Fibroblast of pulmonary artery (primary cell): ENCODE measurements around the gene MUC20.

Experiments used
- DNase-seq: peaks from one replicate; pipeline ENCODE4 v3.0.0-alpha.2; 2010; ENCODE audit warnings: low read depth
- H3K4me3 ChIP-seq: replicated peaks from 2 replicates; pipeline ENCODE4 v1.5.1; 2011; ENCODE audit warnings: low read depth, mild to moderate bottlenecking, control low read depth, low read length, moderate library complexity
- TF ChIP-seq, protein P1 (sequence below): IDR thresholded peaks from 2 replicates; pipeline ENCODE4 v1.5.1; 2011; ENCODE audit warnings: mild to moderate bottlenecking, control low read depth, low read length, inconsistent platforms; ENCODE audit errors: missing control alignments

The MUC20 gene

DNA sequence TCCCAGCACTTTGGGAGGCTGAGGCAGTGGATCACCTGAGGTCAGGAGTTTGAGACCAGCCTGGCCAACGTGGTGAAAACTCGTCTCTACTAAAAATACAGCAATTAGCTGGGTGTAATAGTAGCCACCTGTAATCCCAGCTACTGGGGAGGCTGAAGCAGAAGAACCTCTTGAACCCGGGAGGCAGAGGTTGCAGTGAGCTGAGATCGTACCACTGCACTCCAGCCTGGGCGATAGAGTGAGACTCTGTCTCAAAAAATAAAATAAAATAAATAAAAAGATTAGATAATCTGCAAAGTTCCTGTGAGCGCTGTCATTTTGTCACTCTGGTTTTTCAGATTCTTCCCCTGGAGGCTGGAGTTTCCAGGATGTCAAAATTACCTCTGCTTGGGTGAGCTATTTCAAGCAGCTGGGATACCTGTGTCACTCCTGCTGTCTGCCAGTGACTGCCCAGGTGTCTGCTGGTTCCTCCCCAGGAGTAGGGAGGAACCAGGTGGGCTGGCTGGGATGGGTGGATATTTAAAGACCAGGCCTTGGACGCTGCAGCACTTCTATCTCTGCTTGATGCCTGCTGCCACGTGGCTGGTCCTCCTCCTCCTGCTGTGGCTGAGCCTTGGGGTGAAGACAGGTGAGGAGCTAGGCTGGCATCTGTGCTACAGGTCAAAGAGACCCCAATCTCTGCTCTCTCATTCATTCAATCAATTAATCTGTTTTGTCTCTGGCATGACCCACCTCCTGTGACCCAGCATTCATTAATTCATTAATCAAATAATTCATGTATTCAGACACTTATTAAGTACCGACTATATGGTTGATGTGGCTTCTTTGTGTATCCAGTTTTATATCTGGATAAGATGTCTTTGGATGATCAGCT is 19.5 kb upstream of the MUC20 start:
- H3K4me3 ChIP-seq = no peak overlapping the region
- TF ChIP-seq, protein P1, sequence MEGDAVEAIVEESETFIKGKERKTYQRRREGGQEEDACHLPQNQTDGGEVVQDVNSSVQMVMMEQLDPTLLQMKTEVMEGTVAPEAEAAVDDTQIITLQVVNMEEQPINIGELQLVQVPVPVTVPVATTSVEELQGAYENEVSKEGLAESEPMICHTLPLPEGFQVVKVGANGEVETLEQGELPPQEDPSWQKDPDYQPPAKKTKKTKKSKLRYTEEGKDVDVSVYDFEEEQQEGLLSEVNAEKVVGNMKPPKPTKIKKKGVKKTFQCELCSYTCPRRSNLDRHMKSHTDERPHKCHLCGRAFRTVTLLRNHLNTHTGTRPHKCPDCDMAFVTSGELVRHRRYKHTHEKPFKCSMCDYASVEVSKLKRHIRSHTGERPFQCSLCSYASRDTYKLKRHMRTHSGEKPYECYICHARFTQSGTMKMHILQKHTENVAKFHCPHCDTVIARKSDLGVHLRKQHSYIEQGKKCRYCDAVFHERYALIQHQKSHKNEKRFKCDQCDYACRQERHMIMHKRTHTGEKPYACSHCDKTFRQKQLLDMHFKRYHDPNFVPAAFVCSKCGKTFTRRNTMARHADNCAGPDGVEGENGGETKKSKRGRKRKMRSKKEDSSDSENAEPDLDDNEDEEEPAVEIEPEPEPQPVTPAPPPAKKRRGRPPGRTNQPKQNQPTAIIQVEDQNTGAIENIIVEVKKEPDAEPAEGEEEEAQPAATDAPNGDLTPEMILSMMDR = no peak
- DNase-seq = no peak

DNA sequence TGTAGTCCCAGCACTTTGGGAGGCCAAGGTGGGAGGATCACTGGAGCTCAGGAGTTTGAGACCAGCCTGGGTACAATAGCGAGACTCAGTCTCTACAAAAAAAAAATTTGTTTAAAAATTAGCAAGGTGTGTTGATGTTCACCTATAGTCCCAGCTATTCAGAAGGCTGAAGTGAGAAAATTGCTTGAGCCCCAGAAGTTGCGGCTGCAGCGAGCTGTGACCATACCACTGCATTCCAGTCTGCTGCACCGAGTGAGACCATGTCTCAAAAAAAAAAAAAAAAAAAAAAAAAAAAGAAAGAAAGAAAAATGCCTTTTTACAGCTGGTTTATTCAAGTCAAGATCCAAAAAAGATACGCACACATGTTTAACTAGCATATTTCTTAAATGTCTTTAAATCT is 17.0 kb upstream of the MUC20 start:
- DNase-seq = no peak
- no peak overlapping the region for H3K4me3 ChIP-seq
- TF ChIP-seq, protein P1 = no peak

DNA sequence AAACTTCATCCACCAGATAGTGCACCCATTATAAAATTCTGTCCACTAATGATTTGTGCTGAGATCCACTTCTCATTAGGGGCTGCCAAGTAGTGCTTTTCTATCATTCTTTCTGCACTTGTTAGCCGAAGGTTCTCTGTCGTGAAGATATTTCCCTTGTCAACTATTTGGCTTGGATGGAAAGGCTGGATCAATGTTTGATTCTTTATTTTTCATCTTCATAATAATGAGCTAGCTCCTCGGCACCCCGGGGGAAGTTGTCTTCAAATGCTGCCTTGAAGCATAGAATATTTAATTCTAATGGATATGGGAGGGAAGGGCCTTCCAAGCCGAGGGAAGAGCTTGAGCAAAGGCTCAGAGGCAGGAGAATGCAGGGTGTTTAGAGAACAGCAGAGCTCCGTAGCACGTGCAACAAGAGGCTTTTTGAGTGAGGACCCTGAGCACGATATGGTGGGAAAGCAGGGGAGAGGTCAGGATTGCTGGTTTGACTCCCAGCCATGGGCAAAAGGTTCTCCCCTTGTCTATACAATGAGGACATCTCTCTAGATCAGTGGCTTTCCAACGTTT is 16.3 kb upstream of the MUC20 start:
- TF ChIP-seq, protein P1 = no peak
- H3K4me3 ChIP-seq = no peak overlapping the region
- no peak for DNase-seq

DNA sequence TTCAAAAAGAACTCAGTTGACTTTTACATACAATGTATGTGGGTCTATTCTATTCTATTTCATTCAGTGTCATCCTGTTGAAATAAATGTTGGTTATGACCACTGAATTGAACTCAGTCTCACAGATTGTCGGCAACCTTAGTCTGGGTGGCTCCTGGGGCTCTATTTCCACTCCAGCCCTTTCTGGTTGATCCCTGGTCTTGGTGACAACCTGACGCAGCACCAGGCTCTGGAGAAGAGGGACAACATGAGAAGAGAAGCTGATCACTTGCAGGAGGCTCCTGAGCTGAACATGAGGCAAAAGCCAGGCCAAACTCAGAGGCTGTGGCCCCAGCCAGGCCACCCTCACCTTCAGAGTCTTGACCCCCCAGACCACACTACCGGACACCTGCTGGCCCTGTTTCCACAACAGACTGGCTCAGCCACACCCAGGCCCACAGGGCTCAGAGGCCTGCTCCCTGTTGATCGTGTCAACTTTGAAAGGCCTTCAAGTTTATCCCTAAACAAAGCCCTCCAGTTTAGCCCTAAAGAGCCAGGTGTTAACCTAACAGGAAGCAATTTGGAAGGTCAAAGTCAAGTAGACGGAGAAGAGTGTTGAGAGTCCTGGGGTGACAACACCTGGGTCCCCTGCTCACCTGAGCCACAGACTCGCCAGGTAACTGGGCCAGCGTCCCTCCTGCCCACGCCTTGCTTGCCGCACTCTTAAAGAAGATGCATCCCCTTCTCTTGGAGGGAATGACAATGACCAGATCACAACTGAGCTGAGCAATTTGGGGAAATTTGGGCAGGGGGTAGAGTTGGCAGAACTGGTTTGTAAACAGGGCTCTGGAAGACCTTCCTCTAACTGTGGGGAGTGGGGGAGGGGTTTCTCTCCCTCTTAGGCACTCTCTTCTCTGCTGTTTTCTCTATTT is 15.4 kb upstream of the MUC20 start:
- no peak overlapping the region for H3K4me3 ChIP-seq
- no peak for DNase-seq
- TF ChIP-seq, protein P1 = no peak

DNA sequence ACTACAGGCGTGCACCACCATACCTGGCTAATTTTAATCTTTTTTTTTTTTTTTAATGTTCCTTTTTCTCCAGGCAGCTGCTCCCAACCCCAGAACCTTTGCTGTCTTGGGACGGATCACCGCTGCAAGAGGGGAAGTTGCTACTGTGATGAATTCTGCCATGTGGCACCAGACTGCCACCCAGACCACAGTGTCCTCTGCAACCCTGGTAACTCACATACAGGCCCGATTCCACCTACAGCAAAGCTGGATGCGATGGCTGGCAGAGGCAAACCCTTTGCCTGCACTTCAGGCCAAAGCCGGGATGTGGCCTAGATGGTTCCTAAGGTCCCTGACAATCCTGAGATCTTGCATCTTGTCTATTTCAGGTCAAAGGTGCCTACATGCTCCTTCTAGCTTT is 12.7 kb upstream of the MUC20 start:
- no peak overlapping the region for H3K4me3 ChIP-seq
- TF ChIP-seq, protein P1 = no peak
- DNase-seq = no peak

DNA sequence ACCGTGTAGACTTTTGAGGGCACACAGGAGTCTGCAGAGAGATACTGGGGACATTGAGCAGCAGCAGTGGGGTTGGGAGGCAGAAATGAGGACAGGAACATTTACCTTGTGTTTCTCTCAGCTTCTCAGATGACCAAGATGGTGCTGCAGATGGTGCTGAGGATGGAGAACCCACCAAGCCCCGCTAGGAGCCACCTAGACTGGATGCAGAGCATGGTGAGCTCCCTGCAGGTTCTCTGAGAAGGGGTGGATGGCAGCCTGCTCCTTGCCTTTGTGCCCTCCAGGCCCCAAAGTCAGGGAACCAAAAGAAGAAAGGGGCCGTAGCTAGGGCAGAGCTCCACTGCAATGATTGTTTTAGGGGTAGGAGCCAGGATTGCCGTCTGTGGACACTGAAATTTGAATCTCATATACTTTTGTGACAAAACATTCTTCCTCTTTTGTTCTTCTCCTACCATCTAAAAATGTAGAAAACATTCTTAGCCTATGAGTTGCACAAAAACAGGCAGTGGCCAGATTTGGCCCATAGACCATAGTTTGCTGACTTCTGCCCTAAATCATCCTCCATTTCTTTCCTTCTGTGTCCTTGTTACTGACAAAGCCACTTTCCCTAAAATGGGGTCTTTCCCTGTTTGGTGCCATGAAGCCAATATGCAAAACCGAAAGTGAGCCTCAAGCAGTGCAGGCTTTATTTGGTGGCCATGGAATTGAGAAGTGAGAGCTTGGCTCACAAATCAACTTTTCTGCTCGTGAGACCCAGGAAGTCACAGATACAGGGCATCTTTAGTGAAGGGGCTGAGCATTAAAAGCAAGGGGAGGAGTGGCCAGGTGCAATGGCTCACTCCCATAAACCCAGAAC is 11.9 kb upstream of the MUC20 start:
- TF ChIP-seq, protein P1 = no peak
- no peak overlapping the region for H3K4me3 ChIP-seq
- no peak for DNase-seq
